Sigmoid colon (tissue), 7 donors: ENCODE data around the gene PDGFD. TPM values are rescaled to one million over a fixed set of nuclear protein-coding genes. Genes with fewer than 3 reads are reported as not detected.

ENCODE experiments used
- DNase-seq: peaks from one replicate; pipeline ENCODE4 v3.0.0-alpha.2; 2019
- H3K27ac ChIP-seq, 4 donors: fragments of 200-600 bp; sonication (generic); one replicate each; pipeline ENCODE4 v1.5.1; 2016 to 2019; ENCODE audit warnings: mild to moderate bottlenecking in 1 of 4
- H3K27me3 ChIP-seq, 3 donors: fragments of 200-600 bp; sonication (generic); one replicate each; pipeline ENCODE4 v1.5.1; 2019; ENCODE audit warnings: mild to moderate bottlenecking in 1 of 3
- H3K36me3 ChIP-seq, 4 donors: fragments of 200-600 bp; sonication (generic); one replicate each; pipeline ENCODE4 v1.5.1; 2016 to 2019
- H3K4me1 ChIP-seq, 4 donors: fragments of 200-600 bp; sonication (generic); one replicate each; pipeline ENCODE4 v1.5.1; 2017 to 2019
- H3K4me3 ChIP-seq, 4 donors: fragments of 200-600 bp; sonication (generic); one replicate each; pipeline ENCODE4 v1.5.1; 2017 to 2019; ENCODE audit warnings: mild to moderate bottlenecking in 2 of 4, moderate library complexity in 1 of 4
- H3K9me3 ChIP-seq, 4 donors: fragments of 200-600 bp in 3 of 4; sonication (generic) in 3 of 4; one replicate each; pipeline versions ENCODE4 v1.5.1 to v1.6.1; 2013 to 2019
- CTCF ChIP-seq, 4 experiments: fragments of 450-650 bp in 3 of 4; fragments of 200-600 bp in 1 of 4; IDR thresholded peaks; one replicate each; pipeline ENCODE4 v1.5.1; 2016 to 2019; ENCODE audit warnings: antibody characterized with exemption in 4 of 4, mild to moderate bottlenecking in 3 of 4, moderate library complexity in 2 of 4
- EP300 ChIP-seq, 4 donors: sonication (generic); formaldehyde crosslinking; IDR thresholded peaks; one replicate each; pipeline ENCODE4 v1.6.1; 2017; ENCODE audit warnings: antibody characterized with exemption in 4 of 4
- POLR2A ChIP-seq, 2 donors: fragments of 450-650 bp; IDR thresholded peaks; one replicate each; pipeline ENCODE4 v1.6.1; 2016; ENCODE audit warnings: antibody characterized with exemption in 2 of 2, mild to moderate bottlenecking in 2 of 2, moderate library complexity in 2 of 2
- POLR2AphosphoS5 ChIP-seq, 4 donors: sonication (generic); formaldehyde crosslinking; IDR thresholded peaks; one replicate each; pipeline ENCODE4 v1.6.1; 2017; ENCODE audit warnings: antibody characterized with exemption in 4 of 4
- WGBS, 2 donors: extraction: QIAGEN DNeasy Blood & Tissue Kit; methylation state at CpG; one replicate each; pipeline ENCODE4 v1.1.7; 2013; 5-methylcytosine and 5-hydroxymethylcytosine counted together
- intact Hi-C: fragments of 100-400 bp; cut with DNase I; formaldehyde crosslinking; loops from one replicate; pipeline ENCODE4 v1.15.1; 2023
- polyA plus RNA-seq, 3 donors: library from polyadenylated mRNA; stranded (reverse); fragments of 200-250 nt; gene quantifications; one replicate each; pipeline ENCODE4 v1.2.3, GENCODE V29; 2013
- total RNA-seq, 4 donors: library from RNA; depleted of rRNA; stranded (reverse); fragments of >200 nt; gene quantifications; one replicate each; pipeline ENCODE4 v1.1.0, GENCODE V29; 2016
- donor health status: healthy with polysubstance abuse.
- donor health status: Bipolar disorder and iron deficiency.
- donor health status: healthy.

Gene PDGFD
- total and polyA plus RNA-seq, 7 donors = 0.69 to 11.6 (median 7.9) TPM

- no peak within 1 kb of the TSS for H3K4me3 ChIP-seq
- H3K9me3 ChIP-seq = no peaks in the 10 kb centered on the region
- WGBS, 2 donors = 96 to 97% methylated on average over 26 of the region's 26 CpGs
- no peaks in the 10 kb centered on the region for H3K27me3 ChIP-seq
- TF ChIP-seq POLR2A (IDR thresholded peaks at IDR 0.05) (no peak), EP300 (IDR thresholded peaks at IDR 0.05) (no peak), POLR2AphosphoS5 (IDR thresholded peaks at IDR 0.05) (no peak), CTCF (IDR thresholded peaks at IDR 0.05) (no peak)
- H3K4me1 ChIP-seq = peaks cover 0 to 10% (median 7%) of the 10 kb centered on the region in 4 donors
- intact Hi-C loops = no loop called here
- DNase-seq = no peak
- no peak within 1 kb of the TSS for H3K27ac ChIP-seq
- H3K36me3 ChIP-seq = no peaks in the 10 kb centered on the region
Measured at GRCh38 chr11:104036588-104036987, 127.4 kb downstream of the PDGFD start, which contains the start of gene DDI1. Gene DDI1, plus strand, starts transcription at chr11:104036640. Its CDS starts 183 bp downstream, at chr11:104036823.

- H3K4me3 ChIP-seq = no peak overlapping the region
- no peak for DNase-seq
- no peaks in the 10 kb centered on the region for H3K36me3 ChIP-seq
Measured at GRCh38 chr11:104033561-104033960, 130.4 kb downstream of the PDGFD start.

GRCh38 chr11:104033134-104033533 is 130.8 kb downstream of the PDGFD start:
- Histone ChIP-seq H3K36me3 (no peaks in the 10 kb centered on the region), H3K27me3 (no peaks in the 10 kb centered on the region), H3K4me3 (no peak overlapping the region), H3K27ac (no peak overlapping the region), H3K4me1 (peaks cover 0 to 10% (median 7%) of the 10 kb centered on the region in 4 donors), H3K9me3 (no peaks in the 10 kb centered on the region)
- intact Hi-C loops = no loop called here
- TF ChIP-seq CTCF (IDR thresholded peaks at IDR 0.05) = no peak
- TF ChIP-seq EP300 (IDR thresholded peaks at IDR 0.05) = no peak
- TF ChIP-seq POLR2AphosphoS5 (IDR thresholded peaks at IDR 0.05) = no peak
- TF ChIP-seq POLR2A (IDR thresholded peaks at IDR 0.05) = no peak
- no peak for DNase-seq

More at GRCh38 chr11:104033561-104033960, 130.4 kb downstream of the PDGFD start:
- peaks cover 0 to 10% (median 7%) of the 10 kb centered on the region in 4 donors for H3K4me1 ChIP-seq
- WGBS, 2 donors = 83 to 91% methylated on average over 1 of the region's 1 CpG
- TF ChIP-seq CTCF (IDR thresholded peaks at IDR 0.05) (no peak), POLR2AphosphoS5 (IDR thresholded peaks at IDR 0.05) (no peak), POLR2A (IDR thresholded peaks at IDR 0.05) (no peak), EP300 (IDR thresholded peaks at IDR 0.05) (no peak)
- intact Hi-C loops = no loop called here
- no peaks in the 10 kb centered on the region for H3K27me3 ChIP-seq
- no peak overlapping the region for H3K27ac ChIP-seq
- H3K9me3 ChIP-seq = no peaks in the 10 kb centered on the region

- no peak overlapping the region for H3K27ac ChIP-seq
- H3K27me3 ChIP-seq = no peaks in the 10 kb centered on the region
- H3K36me3 ChIP-seq = no peaks in the 10 kb centered on the region
- TF ChIP-seq EP300 (IDR thresholded peaks at IDR 0.05) (no peak), POLR2AphosphoS5 (IDR thresholded peaks at IDR 0.05) (no peak), CTCF (IDR thresholded peaks at IDR 0.05) (no peak), POLR2A (IDR thresholded peaks at IDR 0.05) (no peak)
- peaks cover 0 to 10% (median 6%) of the 10 kb centered on the region in 4 donors for H3K4me1 ChIP-seq
- intact Hi-C loops = no loop called here
- 32 to 61% methylated on average over 3 of the region's 3 CpGs for WGBS, 2 donors
- no peaks in the 10 kb centered on the region for H3K9me3 ChIP-seq
- no peak overlapping the region for H3K4me3 ChIP-seq
- no peak for DNase-seq
Measured at GRCh38 chr11:104028476-104029263, 135.3 kb downstream of the PDGFD start.
